GM19043 (cell line): ENCODE measurements around the gene BBOX1.

Source experiments
- ATAC-seq: cut with Tn5 transposase; IDR thresholded peaks from one replicate; pipeline ENCODE4 v1.9.1; 2021; ENCODE audit warnings: low read depth; ENCODE audit not compliant: unreplicated experiment

BBOX1 gene

DNA sequence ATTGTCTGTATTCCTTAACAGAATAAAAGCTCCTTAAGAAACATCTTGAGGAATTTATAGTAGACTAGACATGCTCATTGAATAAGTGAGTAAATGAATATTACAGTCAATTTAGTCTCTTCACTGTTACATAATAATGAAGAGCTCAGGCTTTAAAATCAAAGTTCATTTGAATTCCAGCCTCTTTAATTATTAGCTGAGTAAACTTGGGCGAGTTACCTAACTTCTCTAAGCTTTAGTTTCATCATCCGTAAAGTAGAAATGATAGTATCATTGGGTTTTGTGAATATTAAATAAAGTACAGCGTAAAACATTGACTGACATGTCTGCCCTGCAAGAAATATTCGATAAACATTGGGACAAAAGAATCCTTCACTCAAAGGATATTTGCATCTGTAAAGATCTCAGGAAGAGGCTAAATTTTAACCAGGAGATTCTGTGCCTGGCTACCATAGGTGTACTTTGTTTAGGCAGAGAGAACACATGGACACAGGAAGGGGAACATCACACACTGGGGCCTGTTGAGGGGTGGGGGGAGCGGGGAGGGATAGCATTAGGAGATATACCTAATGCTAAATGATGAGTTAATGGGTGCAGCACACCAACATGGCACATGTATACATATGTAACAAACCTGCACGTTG, 15.2 kb upstream of the BBOX1 start:
- ATAC-seq: no peak

DNA sequence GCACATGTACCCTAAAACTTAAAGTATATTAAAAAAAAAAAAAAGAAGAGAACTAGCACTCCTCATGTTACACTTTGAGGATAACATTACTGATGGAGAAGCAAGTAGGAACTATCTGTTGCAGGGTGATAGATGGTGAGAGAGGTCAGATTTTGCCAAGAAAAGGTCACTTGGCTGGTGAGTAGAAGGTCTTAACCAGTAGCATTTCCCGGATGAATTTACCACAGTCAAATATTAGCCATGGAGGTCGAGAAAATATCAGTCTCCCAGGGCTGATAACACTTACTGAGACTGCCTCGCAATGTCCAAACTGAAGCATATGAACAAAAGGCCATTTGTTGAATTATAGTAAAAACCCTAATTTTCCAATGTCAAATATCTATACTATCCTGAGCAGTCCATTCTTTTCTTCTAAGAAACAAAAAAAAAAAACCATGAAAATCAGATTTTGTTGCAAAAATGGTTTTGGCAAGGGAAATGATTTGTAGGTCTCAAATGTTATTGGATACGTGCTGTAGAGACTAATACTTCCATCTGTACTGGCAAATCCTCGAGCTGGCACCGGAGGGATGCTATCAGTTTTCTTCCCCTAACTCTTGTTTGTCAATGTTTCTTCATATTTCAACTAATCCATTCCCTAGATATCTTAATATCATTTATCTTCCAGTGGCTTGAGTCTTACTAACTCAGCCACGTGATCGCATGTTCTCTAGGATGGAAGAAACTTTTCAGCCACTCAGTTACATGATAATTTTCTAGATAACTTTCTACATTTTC, 14.5 kb upstream of the BBOX1 start:
- no peak for ATAC-seq

GRCh38 chr11:27028561-27028965, 12.1 kb upstream of the BBOX1 start:
- no peak for ATAC-seq

- no peak for ATAC-seq
These were observed 10.6 kb upstream of the BBOX1 start for GRCh38 chr11:27029966-27030365.

DNA sequence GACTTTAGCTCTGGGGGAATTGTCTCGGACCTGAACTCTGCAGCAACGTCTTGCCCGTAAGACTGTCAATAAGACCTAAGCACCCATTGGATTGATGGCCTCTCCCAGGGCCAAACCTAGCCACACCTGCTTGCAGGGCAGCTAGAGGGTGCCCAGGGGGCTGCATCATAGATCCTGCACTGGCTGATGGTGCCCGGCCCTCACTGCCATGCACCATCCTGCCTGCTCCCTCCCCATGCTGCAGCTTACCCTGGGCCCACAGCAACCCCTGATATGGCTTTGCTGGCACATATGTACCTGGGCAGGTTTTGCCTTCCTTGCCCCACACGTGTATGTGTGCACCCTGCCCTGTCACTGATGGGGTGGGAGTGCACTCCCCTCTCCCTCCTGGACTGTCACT, 8.9 kb upstream of the BBOX1 start:
- no peak for ATAC-seq

DNA sequence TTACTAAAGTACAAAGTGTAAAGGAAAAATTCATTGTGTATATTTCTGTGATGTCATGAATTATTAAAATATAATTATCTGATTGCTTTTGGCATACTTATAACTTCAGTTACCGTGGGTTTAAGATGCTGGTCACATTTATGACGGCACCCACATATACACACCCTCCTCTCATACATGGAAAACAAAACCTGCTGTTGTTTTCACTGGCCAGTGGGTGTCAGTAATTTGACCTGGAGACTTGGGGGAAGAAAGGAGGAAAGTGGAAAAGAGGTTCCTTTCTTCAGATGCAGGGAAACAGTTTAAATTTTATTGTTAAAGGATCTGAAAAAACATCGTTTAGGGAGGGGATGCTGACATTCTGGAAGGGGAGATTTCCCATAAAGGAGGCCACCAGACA, 742 bp upstream of the BBOX1 start:
- ATAC-seq: no peak

DNA sequence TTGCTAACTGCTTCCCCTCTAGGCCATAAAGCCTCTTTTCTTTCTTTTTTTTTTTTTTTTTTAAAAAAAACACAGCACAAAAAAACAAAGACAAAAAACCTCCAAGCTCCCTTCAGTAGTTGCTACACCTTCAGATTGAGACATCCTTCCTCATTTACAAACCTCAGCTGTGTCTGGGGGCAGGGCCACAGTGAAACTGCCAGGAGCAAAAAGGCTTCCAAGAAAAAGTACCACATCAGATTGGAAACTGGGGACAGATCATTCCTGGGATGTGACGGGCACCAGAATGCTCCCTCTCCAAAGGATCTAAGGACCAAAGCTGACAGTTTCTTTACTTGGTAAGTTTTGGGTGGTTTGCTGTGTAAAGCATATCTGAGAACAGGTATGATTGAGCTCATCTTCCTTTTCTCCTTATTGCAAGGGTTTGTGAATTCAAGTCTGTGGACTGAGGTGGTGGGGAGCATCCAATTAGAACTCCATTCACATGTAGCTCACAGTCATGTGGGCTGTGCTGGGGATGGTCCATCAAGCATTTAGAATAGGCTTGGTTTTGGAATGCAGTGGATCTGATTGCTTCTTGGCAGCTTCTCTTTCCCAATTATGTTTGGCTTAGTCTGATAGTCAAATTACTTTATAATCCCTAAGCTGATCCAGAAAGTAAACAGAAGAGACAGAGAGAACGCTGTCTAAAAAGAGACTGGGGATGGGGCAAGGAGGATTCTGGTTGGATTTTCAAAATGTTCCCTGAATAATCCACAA, 705 bp downstream of the BBOX1 start:
- no peak for ATAC-seq

GRCh38 chr11:27046956-27047355, 6.3 kb downstream of the BBOX1 start:
- ATAC-seq: no peak

DNA sequence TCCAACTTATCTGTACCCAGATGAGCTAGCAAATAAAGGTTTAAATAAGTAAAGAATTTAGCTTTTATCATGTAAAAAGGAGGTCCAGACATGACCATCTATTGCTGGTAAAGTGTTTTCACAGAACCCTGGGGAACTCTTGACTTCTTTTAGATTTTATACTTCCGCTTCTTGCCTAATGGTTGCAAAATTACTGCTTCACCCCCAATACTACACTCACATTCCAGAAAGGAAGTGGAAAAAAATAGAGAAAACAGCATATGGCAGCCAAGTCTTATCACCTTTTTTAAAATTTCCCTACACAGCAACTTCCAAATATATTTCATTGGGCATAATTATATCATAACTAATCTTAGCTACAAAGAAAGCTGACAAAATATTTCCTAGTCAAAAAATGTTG, 12.1 kb downstream of the BBOX1 start:
- no peak for ATAC-seq

DNA sequence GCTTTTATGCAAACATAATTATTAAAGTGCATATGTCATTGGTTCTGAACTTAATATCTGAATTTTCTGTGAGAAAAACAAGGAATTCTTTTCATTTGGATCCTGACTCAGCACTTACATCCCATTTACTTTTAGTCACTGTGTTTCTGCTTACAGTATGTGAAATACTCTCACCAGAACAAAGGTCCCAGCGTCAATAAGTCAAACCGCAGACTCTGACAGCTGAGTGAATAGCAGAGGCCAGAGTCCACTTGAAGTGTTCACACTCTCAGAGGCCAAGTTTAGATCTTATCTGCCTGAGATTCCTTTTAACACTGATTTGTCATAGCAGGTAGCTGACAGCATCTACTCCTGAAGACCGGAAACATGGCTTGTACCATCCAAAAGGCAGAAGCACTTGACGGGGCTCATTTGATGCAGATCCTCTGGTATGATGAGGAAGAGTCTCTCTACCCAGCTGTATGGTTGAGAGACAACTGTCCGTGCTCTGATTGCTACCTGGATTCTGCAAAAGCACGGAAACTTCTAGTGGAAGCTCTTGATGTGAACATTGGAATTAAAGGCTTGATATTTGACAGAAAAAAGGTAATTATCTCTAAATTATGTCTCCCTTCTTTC, 14.6 kb downstream of the BBOX1 start:
- no peak for ATAC-seq

GRCh38 chr11:27057091-27057780, 16.6 kb downstream of the BBOX1 start:
- no peak for ATAC-seq

DNA sequence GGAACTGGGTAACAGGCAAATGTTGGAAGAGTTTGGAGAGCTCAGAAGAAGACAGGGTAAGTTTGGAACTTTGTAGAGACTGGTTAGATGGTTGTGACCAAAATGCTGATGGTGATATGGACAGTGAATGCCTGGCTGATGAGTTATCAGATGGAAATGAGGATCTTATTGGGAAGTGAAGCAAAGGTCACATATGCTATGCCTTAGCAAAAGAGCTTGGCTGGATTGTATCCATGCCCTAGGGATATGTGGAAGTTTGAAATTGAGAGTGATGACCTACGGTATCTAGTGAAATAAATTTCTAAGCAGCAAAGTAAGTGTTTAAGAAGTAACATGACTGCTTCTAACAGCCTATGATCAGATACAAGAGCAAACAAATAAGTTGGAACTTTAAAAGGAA, 17.8 kb downstream of the BBOX1 start:
- no peak for ATAC-seq

- ATAC-seq: no peak
These were observed 18.8 kb downstream of the BBOX1 start for GRCh38 chr11:27059431-27059830.

GRCh38 chr11:27060816-27061460, 20.3 kb downstream of the BBOX1 start:
- ATAC-seq: no peak

GRCh38 chr11:27061461-27061821, 20.8 kb downstream of the BBOX1 start:
- ATAC-seq: no peak

GRCh38 chr11:27064086-27064485, 23.5 kb downstream of the BBOX1 start:
- no peak for ATAC-seq

GRCh38 chr11:27075192-27075591, 34.6 kb downstream of the BBOX1 start:
- no peak for ATAC-seq

GRCh38 chr11:27075655-27076054, 35.0 kb downstream of the BBOX1 start:
- ATAC-seq: no peak

DNA sequence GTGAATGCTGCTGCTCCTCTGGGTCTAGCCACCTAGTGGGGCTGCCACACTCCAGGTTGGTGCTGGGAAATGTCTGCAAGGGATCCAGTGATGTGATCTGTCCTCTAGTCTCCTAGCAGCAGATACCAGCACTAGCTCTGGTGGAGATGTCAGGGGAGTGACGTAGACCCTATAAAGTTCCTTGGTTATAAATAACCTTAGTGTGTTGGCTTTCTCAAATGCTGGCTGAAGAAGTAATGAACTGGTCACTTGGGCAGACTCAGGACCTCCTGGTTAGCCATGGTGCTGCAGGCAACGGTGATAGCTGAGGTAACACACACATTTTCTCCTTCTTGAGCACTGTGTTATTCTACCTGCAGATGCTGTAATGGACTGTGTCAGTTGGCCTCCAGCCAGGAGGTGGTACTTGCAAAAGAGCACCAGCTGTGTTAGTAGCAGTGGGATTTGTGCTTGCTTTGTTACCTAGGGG, 35.5 kb downstream of the BBOX1 start:
- ATAC-seq: no peak

DNA sequence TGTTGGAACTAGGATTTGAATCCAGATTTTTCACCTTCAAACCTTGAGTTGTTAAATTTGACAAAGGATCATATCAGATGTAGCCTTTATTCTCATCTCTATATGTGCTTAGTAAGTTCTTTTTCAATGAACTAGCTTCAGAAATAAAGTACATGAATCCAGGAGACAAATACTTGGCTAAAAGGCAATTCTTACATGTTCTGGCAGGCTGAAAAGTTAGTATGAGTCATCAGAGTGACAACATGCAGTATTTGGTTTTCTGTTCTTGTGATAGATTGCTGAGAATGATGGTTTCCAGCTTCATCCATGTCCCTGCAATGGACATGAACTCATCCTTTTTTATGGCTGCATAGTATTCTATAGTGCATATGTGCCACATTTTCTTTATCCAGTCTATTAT, 40.4 kb downstream of the BBOX1 start:
- no peak for ATAC-seq
